ENCODE results near the gene MIOX. TPM values are rescaled to one million over a fixed set of nuclear protein-coding genes. Genes with fewer than 3 reads are reported as not detected.

MIOX gene
- total and polyA plus RNA-seq, 2 of the 13 experiments (the other 11 are each of a cell fraction or from before 2014, with no cell fraction given) = 1.5 to 2.9 TPM

DNA sequence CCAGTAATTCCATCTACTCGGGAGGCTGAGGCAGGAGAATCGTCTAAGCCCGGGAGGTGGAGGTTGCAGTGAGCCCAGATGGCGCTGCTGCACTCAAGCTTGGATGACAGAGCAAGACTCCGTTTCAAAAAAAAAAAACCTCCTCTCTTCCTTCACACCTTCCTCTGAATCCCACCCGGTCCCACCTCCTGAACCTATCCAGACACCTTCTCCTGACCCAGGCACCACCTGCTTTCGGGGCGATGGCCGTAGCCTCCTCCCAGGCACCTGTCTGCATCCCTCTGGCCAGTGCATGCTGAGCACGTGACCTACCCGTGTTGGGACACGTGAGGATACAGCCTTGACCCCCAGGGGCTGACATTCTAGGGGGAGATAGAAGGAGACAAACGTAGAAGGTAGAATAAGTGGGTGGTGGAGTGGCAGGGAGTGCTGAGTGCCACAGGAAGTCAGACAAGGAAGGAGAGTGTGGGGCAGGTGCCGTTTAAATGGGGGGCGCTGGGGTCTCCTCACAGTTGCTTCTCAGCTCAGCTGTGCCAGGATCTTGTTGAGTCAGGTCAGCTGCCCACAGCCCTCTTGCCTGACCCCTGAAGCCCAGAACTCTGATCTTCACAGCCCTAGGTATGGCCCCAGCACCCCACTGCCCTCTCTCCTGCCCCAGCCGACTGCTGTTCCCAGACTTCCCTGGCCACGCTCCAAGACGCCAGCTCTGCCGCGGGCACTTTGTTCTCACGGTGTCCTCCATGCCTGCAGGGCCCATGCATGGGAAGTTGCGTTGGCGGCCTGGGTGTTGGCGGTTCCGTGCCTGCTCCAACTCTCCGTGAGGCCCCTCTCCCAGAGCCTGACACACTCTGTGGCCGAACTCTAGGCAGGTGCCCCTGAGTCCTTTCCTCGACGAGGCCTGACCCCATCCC lies 1.2 kb upstream of the MIOX start (continued):
- TF ChIP-seq ZNF670 (CRISPR knock-in tag; IDR thresholded peaks at IDR 0.05; ENCODE audit: borderline replicate concordance) (0 out of 2 replicates have a peak, but pooled peaks have one; percentile 27), TSC22D2 (CRISPR knock-in tag; IDR thresholded peaks at IDR 0.05; ENCODE audit: borderline replicate concordance) (0 out of 2 replicates have a peak, but pooled peaks have one; percentile 30), IKZF1 (IDR thresholded peaks at IDR 0.05) (no peak), MED8 (CRISPR knock-in tag; IDR thresholded peaks at IDR 0.05; ENCODE audit: insufficient replicate concordance) (no peak), MYNN (CRISPR knock-in tag; IDR thresholded peaks at IDR 0.05; ENCODE audit: low read depth) (no peak), ZNF431 (CRISPR knock-in tag; IDR thresholded peaks at IDR 0.05; ENCODE audit: borderline replicate concordance, low read depth) (no peak), STAT5B (CRISPR knock-in tag; IDR thresholded peaks at IDR 0.05) (no peak), TBX2 (CRISPR knock-in tag; IDR thresholded peaks at IDR 0.05; ENCODE audit: borderline replicate concordance) (peak; percentile 64; the same call in 1 of the 2 replicates), ZNF879 (CRISPR knock-in tag; IDR thresholded peaks at IDR 0.05) (0 out of 2 replicates have a peak, but pooled peaks have one; percentile 65), ZNF672 (CRISPR knock-in tag; IDR thresholded peaks at IDR 0.05) (no peak), FOXA3 (CRISPR knock-in tag; IDR thresholded peaks at IDR 0.05) (0 out of 2 replicates have a peak, but pooled peaks have one; percentile 46), ZSCAN29 (CRISPR knock-in tag; conservative IDR thresholded peaks at IDR 0.05) (no peak), ISL2 (CRISPR knock-in tag; IDR thresholded peaks at IDR 0.05) (no peak), MAFF (IDR thresholded peaks at IDR 0.05; ENCODE audit: low read depth, low read length) (no peak), ZNF124 (CRISPR knock-in tag; IDR thresholded peaks at IDR 0.05) (no peak), ZNF292 (CRISPR knock-in tag; IDR thresholded peaks at IDR 0.05; ENCODE audit: borderline replicate concordance, low read depth) (no peak), NAIF1 (CRISPR knock-in tag; IDR thresholded peaks at IDR 0.05; ENCODE audit: borderline replicate concordance) (no peak), SMAD9 (CRISPR knock-in tag; IDR thresholded peaks at IDR 0.05) (no peak), ELK4 (CRISPR knock-in tag; IDR thresholded peaks at IDR 0.05; ENCODE audit: borderline replicate concordance) (no peak)
- TF ChIP-seq, protein P1, sequence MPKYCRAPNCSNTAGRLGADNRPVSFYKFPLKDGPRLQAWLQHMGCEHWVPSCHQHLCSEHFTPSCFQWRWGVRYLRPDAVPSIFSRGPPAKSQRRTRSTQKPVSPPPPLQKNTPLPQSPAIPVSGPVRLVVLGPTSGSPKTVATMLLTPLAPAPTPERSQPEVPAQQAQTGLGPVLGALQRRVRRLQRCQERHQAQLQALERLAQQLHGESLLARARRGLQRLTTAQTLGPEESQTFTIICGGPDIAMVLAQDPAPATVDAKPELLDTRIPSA (CRISPR knock-in tag; IDR thresholded peaks at IDR 0.05; ENCODE audit: borderline replicate concordance) = no peak
- TF ChIP-seq, protein P2, sequence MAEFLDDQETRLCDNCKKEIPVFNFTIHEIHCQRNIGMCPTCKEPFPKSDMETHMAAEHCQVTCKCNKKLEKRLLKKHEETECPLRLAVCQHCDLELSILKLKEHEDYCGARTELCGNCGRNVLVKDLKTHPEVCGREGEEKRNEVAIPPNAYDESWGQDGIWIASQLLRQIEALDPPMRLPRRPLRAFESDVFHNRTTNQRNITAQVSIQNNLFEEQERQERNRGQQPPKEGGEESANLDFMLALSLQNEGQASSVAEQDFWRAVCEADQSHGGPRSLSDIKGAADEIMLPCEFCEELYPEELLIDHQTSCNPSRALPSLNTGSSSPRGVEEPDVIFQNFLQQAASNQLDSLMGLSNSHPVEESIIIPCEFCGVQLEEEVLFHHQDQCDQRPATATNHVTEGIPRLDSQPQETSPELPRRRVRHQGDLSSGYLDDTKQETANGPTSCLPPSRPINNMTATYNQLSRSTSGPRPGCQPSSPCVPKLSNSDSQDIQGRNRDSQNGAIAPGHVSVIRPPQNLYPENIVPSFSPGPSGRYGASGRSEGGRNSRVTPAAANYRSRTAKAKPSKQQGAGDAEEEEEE (CRISPR knock-in tag; IDR thresholded peaks at IDR 0.05; ENCODE audit: borderline replicate concordance) = no peak
- TF ChIP-seq, protein P3, sequence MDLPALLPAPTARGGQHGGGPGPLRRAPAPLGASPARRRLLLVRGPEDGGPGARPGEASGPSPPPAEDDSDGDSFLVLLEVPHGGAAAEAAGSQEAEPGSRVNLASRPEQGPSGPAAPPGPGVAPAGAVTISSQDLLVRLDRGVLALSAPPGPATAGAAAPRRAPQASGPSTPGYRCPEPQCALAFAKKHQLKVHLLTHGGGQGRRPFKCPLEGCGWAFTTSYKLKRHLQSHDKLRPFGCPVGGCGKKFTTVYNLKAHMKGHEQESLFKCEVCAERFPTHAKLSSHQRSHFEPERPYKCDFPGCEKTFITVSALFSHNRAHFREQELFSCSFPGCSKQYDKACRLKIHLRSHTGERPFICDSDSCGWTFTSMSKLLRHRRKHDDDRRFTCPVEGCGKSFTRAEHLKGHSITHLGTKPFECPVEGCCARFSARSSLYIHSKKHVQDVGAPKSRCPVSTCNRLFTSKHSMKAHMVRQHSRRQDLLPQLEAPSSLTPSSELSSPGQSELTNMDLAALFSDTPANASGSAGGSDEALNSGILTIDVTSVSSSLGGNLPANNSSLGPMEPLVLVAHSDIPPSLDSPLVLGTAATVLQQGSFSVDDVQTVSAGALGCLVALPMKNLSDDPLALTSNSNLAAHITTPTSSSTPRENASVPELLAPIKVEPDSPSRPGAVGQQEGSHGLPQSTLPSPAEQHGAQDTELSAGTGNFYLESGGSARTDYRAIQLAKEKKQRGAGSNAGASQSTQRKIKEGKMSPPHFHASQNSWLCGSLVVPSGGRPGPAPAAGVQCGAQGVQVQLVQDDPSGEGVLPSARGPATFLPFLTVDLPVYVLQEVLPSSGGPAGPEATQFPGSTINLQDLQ (CRISPR knock-in tag; IDR thresholded peaks at IDR 0.05) = no peak
